ENCODE data around the gene MAGI2.

Gene MAGI2

GRCh38 chr7:79300573-79300972 lies 152.9 kb downstream of the MAGI2 start:
- Histone ChIP-seq H3K36me3 (ENCODE audit: insufficient read depth, low read length) (no peaks in the 10 kb centered on the region), H4K20me1 (ENCODE audit: insufficient read depth, low read length, poor library complexity, severe bottlenecking) (no peaks in the 10 kb centered on the region), H2AFZ (ENCODE audit: low read length) (no peak overlapping the region), H3K79me2 (ENCODE audit: insufficient read depth, low read length) (no peaks in the 10 kb centered on the region), H3K9me3 (ENCODE audit: insufficient read depth, low read depth, low read length) (no peaks in the 10 kb centered on the region), H3K27me3 (ENCODE audit: insufficient read depth, low read length, poor library complexity, severe bottlenecking) (no peaks in the 10 kb centered on the region), H3K4me1 (ENCODE audit: insufficient read depth, low read length, poor library complexity, severe bottlenecking) (no peaks in the 10 kb centered on the region), H3F3A (ENCODE audit: low read depth) (no peaks in the 10 kb centered on the region), H3K9ac (ENCODE audit: low read depth, low read length, poor library complexity, severe bottlenecking) (no peak overlapping the region), H3K4me3 (ENCODE audit: low read length, poor library complexity, severe bottlenecking) (no peak overlapping the region), H3K4me2 (ENCODE audit: low read depth, low read length, poor library complexity, severe bottlenecking) (no peak overlapping the region), H3K9me2 (replicated peaks; ENCODE audit: low read depth, low read length) (no peaks in the 10 kb centered on the region)
- TF ChIP-seq EZH2phosphoT487 (IDR thresholded peaks at IDR 0.05; ENCODE audit: borderline replicate concordance), result no peak
- TF ChIP-seq, protein P1, sequence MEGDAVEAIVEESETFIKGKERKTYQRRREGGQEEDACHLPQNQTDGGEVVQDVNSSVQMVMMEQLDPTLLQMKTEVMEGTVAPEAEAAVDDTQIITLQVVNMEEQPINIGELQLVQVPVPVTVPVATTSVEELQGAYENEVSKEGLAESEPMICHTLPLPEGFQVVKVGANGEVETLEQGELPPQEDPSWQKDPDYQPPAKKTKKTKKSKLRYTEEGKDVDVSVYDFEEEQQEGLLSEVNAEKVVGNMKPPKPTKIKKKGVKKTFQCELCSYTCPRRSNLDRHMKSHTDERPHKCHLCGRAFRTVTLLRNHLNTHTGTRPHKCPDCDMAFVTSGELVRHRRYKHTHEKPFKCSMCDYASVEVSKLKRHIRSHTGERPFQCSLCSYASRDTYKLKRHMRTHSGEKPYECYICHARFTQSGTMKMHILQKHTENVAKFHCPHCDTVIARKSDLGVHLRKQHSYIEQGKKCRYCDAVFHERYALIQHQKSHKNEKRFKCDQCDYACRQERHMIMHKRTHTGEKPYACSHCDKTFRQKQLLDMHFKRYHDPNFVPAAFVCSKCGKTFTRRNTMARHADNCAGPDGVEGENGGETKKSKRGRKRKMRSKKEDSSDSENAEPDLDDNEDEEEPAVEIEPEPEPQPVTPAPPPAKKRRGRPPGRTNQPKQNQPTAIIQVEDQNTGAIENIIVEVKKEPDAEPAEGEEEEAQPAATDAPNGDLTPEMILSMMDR (conservative IDR thresholded peaks at IDR 0.05; ENCODE audit: low read length), result no peak

GRCh38 chr7:79298145-79298760 lies 155.2 kb downstream of the MAGI2 start:
- Histone ChIP-seq H3K27me3 (ENCODE audit: insufficient read depth, low read length, poor library complexity, severe bottlenecking) (no peaks in the 10 kb centered on the region), H3F3A (ENCODE audit: low read depth) (no peaks in the 10 kb centered on the region), H2AFZ (ENCODE audit: low read length) (no peak overlapping the region), H3K4me3 (ENCODE audit: low read length, poor library complexity, severe bottlenecking) (no peak overlapping the region), H3K9me2 (replicated peaks; ENCODE audit: low read depth, low read length) (no peaks in the 10 kb centered on the region), H3K9me3 (ENCODE audit: insufficient read depth, low read depth, low read length) (no peaks in the 10 kb centered on the region), H3K36me3 (ENCODE audit: insufficient read depth, low read length) (no peaks in the 10 kb centered on the region), H3K9ac (ENCODE audit: low read depth, low read length, poor library complexity, severe bottlenecking) (no peak overlapping the region), H3K79me2 (ENCODE audit: insufficient read depth, low read length) (no peaks in the 10 kb centered on the region), H3K4me2 (ENCODE audit: low read depth, low read length, poor library complexity, severe bottlenecking) (no peak overlapping the region), H3K4me1 (ENCODE audit: insufficient read depth, low read length, poor library complexity, severe bottlenecking) (no peaks in the 10 kb centered on the region), H4K20me1 (ENCODE audit: insufficient read depth, low read length, poor library complexity, severe bottlenecking) (no peaks in the 10 kb centered on the region)
- no peak for TF ChIP-seq EZH2phosphoT487 (IDR thresholded peaks at IDR 0.05; ENCODE audit: borderline replicate concordance)
- TF ChIP-seq, protein P1 (conservative IDR thresholded peaks at IDR 0.05; ENCODE audit: low read length), result peak; percentile 79

DNA sequence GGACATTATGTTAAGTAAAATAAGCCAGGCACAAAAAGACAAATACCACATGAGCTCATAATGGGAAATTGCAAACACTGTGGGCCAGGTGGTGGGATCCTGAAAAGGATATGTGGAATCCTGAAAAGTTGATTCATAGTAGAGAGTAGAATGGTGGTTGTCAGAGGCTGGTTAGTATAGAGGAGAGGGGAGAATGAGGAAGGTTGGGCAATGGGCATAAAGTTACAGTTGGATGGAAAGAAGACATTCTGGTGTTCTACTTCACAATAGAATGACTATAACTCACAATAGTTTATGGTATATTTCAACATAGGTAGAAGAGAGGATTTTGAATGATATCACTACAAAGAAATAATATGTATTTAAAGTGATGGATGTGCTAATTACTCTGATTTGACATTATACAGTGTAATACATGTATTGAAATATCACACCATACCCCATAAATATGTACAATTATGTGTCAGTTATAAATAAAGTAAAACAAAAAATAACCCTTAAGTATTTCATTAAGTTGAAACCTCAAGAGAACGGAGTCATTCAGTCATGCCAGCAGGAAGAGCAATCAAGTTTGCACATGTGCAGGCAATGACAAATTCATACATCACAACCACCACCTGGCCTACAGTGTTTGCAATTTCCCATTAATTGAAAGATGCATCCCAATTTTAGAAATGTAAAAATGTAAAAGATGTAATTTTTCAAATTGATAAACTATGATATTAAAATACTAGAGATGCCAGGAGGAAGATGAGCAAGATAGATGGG lies 156.7 kb downstream of the MAGI2 start:
- Histone ChIP-seq H3F3A (ENCODE audit: low read depth) (no peaks in the 10 kb centered on the region), H4K20me1 (ENCODE audit: insufficient read depth, low read length, poor library complexity, severe bottlenecking) (no peaks in the 10 kb centered on the region), H3K9me3 (ENCODE audit: insufficient read depth, low read depth, low read length) (no peaks in the 10 kb centered on the region), H3K9ac (ENCODE audit: low read depth, low read length, poor library complexity, severe bottlenecking) (no peak overlapping the region), H3K4me2 (ENCODE audit: low read depth, low read length, poor library complexity, severe bottlenecking) (no peak overlapping the region), H3K79me2 (ENCODE audit: insufficient read depth, low read length) (no peaks in the 10 kb centered on the region), H3K4me1 (ENCODE audit: insufficient read depth, low read length, poor library complexity, severe bottlenecking) (no peaks in the 10 kb centered on the region), H3K36me3 (ENCODE audit: insufficient read depth, low read length) (no peaks in the 10 kb centered on the region), H3K4me3 (ENCODE audit: low read length, poor library complexity, severe bottlenecking) (no peak overlapping the region), H3K9me2 (replicated peaks; ENCODE audit: low read depth, low read length) (no peaks in the 10 kb centered on the region), H3K27me3 (ENCODE audit: insufficient read depth, low read length, poor library complexity, severe bottlenecking) (no peaks in the 10 kb centered on the region), H2AFZ (ENCODE audit: low read length) (no peak overlapping the region)
- TF ChIP-seq, protein P1 (conservative IDR thresholded peaks at IDR 0.05; ENCODE audit: low read length), result no peak
- no peak for TF ChIP-seq EZH2phosphoT487 (IDR thresholded peaks at IDR 0.05; ENCODE audit: borderline replicate concordance)

Measured in Loucy (cell line).